Prostate gland (tissue), 2 donors: ENCODE measurements around the gene ABHD2.

Source experiments
- POLR2A ChIP-seq: fragments of 450-650 bp; IDR thresholded peaks from one replicate; pipeline ENCODE4 v1.6.1; 2016; ENCODE audit warnings: antibody characterized with exemption, mild to moderate bottlenecking
- TF ChIP-seq, protein P1 (sequence below), 4 experiments: fragments of 200-600 bp in 2 of 4; fragments of 450-650 bp in 2 of 4; sonication (generic) in 2 of 4; IDR thresholded peaks; 1 replicate in 3 of 4; 2 replicates in 1 of 4; pipeline ENCODE4 v1.5.1; 2016 to 2019; ENCODE audit warnings: antibody characterized with exemption in 4 of 4, mild to moderate bottlenecking in 2 of 4, moderate library complexity in 2 of 4

DNA sequence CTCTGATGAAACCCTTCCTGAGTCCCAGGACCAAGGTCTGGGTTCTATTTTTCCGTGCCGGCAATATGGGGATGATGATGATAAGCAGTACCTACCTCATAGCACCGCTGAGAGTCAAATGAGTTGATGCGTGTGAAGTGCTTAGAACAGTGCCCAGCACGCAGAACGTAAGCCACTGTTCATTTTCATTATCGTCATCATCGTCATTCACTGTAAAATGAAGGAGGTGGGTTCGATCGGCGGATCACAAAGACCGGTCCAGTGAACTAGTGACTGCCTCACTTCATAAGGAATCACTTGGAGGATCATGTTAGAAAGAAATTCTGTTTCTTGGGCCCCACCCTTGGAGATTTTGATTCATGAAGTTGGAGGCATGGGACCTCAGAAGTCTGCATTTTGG is 88.9 kb downstream of the ABHD2 start:
- no peak for TF ChIP-seq POLR2A
- TF ChIP-seq, protein P1, sequence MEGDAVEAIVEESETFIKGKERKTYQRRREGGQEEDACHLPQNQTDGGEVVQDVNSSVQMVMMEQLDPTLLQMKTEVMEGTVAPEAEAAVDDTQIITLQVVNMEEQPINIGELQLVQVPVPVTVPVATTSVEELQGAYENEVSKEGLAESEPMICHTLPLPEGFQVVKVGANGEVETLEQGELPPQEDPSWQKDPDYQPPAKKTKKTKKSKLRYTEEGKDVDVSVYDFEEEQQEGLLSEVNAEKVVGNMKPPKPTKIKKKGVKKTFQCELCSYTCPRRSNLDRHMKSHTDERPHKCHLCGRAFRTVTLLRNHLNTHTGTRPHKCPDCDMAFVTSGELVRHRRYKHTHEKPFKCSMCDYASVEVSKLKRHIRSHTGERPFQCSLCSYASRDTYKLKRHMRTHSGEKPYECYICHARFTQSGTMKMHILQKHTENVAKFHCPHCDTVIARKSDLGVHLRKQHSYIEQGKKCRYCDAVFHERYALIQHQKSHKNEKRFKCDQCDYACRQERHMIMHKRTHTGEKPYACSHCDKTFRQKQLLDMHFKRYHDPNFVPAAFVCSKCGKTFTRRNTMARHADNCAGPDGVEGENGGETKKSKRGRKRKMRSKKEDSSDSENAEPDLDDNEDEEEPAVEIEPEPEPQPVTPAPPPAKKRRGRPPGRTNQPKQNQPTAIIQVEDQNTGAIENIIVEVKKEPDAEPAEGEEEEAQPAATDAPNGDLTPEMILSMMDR (IDR thresholded peaks at IDR 0.05) = no peak
